Activated CD4-positive, alpha-beta T cell treated with anti-CD3 and anti-CD28 coated beads, Interleukin-2, amount 50 U/mL, for 1 hour (primary cell): Measurements from ENCODE around the gene CCN6.

ENCODE experiments used
- DNase-seq: peaks from one replicate; pipeline ENCODE4 v3.0.0-alpha.2; 2020

CCN6 gene

GRCh38 chr6:112054001-112054400 lies at the start of gene CCN6:
Gene CCN6 (plus strand): TSS chr6:112054104. CDS start chr6:112054358, 254 bp downstream.
- DNase-seq: no peak

- DNase-seq: no peak
Measured at GRCh38 chr6:112004201-112005012, 49.5 kb upstream of the CCN6 start.

- no peak for DNase-seq
Measured at GRCh38 chr6:112005013-112005371, 48.9 kb upstream of the CCN6 start.

- DNase-seq: no peak
Measured at GRCh38 chr6:112007254-112007653, 46.6 kb upstream of the CCN6 start.

GRCh38 chr6:112007805-112008204 lies 46.1 kb upstream of the CCN6 start:
- no peak for DNase-seq

GRCh38 chr6:112008482-112008881 lies 45.4 kb upstream of the CCN6 start:
- no peak for DNase-seq

GRCh38 chr6:112010328-112010727 lies 43.6 kb upstream of the CCN6 start:
- DNase-seq: no peak

- no peak for DNase-seq
Measured at GRCh38 chr6:112013051-112013450, 40.9 kb upstream of the CCN6 start.

GRCh38 chr6:112014483-112014882 lies 39.4 kb upstream of the CCN6 start:
- no peak for DNase-seq

GRCh38 chr6:112015725-112016124 lies 38.2 kb upstream of the CCN6 start:
- no peak for DNase-seq

- DNase-seq: no peak
Measured at GRCh38 chr6:112016320-112016719, 37.6 kb upstream of the CCN6 start.

- no peak for DNase-seq
Measured at GRCh38 chr6:112017169-112017568, 36.7 kb upstream of the CCN6 start.

GRCh38 chr6:112017760-112018537 lies 36.0 kb upstream of the CCN6 start:
- no peak for DNase-seq

GRCh38 chr6:112018619-112019416 lies 35.1 kb upstream of the CCN6 start:
- no peak for DNase-seq

GRCh38 chr6:112019589-112019988 lies 34.3 kb upstream of the CCN6 start:
- DNase-seq: no peak

- DNase-seq: no peak
Measured at GRCh38 chr6:112021691-112022310, 32.1 kb upstream of the CCN6 start.

GRCh38 chr6:112022749-112023148 lies 31.2 kb upstream of the CCN6 start:
- DNase-seq: no peak

GRCh38 chr6:112024464-112024863 lies 29.4 kb upstream of the CCN6 start:
- no peak for DNase-seq

GRCh38 chr6:112026933-112027332 lies 27.0 kb upstream of the CCN6 start:
- DNase-seq: no peak

GRCh38 chr6:112027942-112028674 lies 25.8 kb upstream of the CCN6 start:
- DNase-seq: peak; percentile 26

GRCh38 chr6:112029045-112029822 lies 24.7 kb upstream of the CCN6 start:
- peak; percentile 64 for DNase-seq
